ENCODE results near the gene UQCRC2.

DNA sequence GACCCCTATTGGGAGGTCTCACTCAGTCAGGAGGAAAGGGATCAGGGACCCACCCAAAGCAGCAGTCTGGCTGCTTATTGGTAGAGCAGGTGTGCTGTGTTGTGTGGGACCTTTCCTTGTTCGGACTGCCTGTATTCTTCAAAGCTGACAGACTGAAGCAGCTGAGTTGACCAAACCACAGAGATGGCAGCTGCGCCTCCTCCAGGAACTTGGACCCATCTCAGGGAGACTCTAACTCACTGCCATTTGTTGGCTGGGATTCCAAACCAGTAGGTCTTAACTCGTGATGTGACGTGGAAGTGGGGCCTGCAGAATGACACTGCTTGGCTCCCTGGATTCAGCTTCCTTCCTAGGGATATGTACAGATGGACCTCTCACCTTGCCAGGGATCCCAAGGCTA lies 9.6 kb upstream of the UQCRC2 start:
- TF ChIP-seq, protein P1, sequence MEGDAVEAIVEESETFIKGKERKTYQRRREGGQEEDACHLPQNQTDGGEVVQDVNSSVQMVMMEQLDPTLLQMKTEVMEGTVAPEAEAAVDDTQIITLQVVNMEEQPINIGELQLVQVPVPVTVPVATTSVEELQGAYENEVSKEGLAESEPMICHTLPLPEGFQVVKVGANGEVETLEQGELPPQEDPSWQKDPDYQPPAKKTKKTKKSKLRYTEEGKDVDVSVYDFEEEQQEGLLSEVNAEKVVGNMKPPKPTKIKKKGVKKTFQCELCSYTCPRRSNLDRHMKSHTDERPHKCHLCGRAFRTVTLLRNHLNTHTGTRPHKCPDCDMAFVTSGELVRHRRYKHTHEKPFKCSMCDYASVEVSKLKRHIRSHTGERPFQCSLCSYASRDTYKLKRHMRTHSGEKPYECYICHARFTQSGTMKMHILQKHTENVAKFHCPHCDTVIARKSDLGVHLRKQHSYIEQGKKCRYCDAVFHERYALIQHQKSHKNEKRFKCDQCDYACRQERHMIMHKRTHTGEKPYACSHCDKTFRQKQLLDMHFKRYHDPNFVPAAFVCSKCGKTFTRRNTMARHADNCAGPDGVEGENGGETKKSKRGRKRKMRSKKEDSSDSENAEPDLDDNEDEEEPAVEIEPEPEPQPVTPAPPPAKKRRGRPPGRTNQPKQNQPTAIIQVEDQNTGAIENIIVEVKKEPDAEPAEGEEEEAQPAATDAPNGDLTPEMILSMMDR (optimal IDR thresholded peaks at IDR 0.05 in 1 of 3, IDR thresholded peaks at IDR 0.05 in 1 of 3, conservative IDR thresholded peaks at IDR 0.05 in 1 of 3; ENCODE audit: extremely low read depth in 1 of 3, insufficient read depth in 2 of 3, low read length in 3 of 3) = no peak
- no peak for TF ChIP-seq EZH2 (IDR thresholded peaks at IDR 0.05; ENCODE audit: low read length)
